ENCODE data around the gene CCDC47. TPM values are rescaled to one million over a fixed set of nuclear protein-coding genes. Genes with fewer than 3 reads are reported as not detected.

The CCDC47 gene
- total RNA-seq, 1 experiment from 2014 or later: 117 TPM

- H2AFZ ChIP-seq (ENCODE audit: low read depth, low read length, poor library complexity, severe bottlenecking): no peak overlapping the region
- peaks cover 98% of the 10 kb centered on the region for H3K79me2 ChIP-seq (ENCODE audit: insufficient read depth, low read length)
- H3K9me2 ChIP-seq (ENCODE audit: insufficient read depth): no peaks in the 10 kb centered on the region
- no peak for TF ChIP-seq CEBPB (IDR thresholded peaks at IDR 0.05; ENCODE audit: low read depth)
- TF ChIP-seq EZH2phosphoT487 (IDR thresholded peaks at IDR 0.05; ENCODE audit: borderline replicate concordance): no peak
- TF ChIP-seq, protein P1, sequence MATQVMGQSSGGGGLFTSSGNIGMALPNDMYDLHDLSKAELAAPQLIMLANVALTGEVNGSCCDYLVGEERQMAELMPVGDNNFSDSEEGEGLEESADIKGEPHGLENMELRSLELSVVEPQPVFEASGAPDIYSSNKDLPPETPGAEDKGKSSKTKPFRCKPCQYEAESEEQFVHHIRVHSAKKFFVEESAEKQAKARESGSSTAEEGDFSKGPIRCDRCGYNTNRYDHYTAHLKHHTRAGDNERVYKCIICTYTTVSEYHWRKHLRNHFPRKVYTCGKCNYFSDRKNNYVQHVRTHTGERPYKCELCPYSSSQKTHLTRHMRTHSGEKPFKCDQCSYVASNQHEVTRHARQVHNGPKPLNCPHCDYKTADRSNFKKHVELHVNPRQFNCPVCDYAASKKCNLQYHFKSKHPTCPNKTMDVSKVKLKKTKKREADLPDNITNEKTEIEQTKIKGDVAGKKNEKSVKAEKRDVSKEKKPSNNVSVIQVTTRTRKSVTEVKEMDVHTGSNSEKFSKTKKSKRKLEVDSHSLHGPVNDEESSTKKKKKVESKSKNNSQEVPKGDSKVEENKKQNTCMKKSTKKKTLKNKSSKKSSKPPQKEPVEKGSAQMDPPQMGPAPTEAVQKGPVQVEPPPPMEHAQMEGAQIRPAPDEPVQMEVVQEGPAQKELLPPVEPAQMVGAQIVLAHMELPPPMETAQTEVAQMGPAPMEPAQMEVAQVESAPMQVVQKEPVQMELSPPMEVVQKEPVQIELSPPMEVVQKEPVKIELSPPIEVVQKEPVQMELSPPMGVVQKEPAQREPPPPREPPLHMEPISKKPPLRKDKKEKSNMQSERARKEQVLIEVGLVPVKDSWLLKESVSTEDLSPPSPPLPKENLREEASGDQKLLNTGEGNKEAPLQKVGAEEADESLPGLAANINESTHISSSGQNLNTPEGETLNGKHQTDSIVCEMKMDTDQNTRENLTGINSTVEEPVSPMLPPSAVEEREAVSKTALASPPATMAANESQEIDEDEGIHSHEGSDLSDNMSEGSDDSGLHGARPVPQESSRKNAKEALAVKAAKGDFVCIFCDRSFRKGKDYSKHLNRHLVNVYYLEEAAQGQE (IDR thresholded peaks at IDR 0.05; ENCODE audit: low read depth): no peak
- no peak for TF ChIP-seq CBX3 (IDR thresholded peaks at IDR 0.05; ENCODE audit: low read depth)
- TF ChIP-seq CTCF (IDR thresholded peaks at IDR 0.05 in 2 of 3, conservative IDR thresholded peaks at IDR 0.05 in 1 of 3; ENCODE audit: borderline replicate concordance in 1 of 3, insufficient read depth in 1 of 3, low read depth in 2 of 3, low read length in 2 of 3): no peak
- TF ChIP-seq FOSL1 (IDR thresholded peaks at IDR 0.05; ENCODE audit: low read depth): no peak
- TF ChIP-seq, protein P2, sequence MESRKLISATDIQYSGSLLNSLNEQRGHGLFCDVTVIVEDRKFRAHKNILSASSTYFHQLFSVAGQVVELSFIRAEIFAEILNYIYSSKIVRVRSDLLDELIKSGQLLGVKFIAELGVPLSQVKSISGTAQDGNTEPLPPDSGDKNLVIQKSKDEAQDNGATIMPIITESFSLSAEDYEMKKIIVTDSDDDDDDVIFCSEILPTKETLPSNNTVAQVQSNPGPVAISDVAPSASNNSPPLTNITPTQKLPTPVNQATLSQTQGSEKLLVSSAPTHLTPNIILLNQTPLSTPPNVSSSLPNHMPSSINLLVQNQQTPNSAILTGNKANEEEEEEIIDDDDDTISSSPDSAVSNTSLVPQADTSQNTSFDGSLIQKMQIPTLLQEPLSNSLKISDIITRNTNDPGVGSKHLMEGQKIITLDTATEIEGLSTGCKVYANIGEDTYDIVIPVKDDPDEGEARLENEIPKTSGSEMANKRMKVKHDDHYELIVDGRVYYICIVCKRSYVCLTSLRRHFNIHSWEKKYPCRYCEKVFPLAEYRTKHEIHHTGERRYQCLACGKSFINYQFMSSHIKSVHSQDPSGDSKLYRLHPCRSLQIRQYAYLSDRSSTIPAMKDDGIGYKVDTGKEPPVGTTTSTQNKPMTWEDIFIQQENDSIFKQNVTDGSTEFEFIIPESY (IDR thresholded peaks at IDR 0.05; ENCODE audit: extremely low read depth, insufficient replicate concordance, low read length): no peak
- no peak for TF ChIP-seq POLR2AphosphoS5 (IDR thresholded peaks at IDR 0.05; ENCODE audit: low read depth, low read length)
- no peak for TF ChIP-seq POLR2A (IDR thresholded peaks at IDR 0.05; ENCODE audit: borderline replicate concordance, extremely low read depth, insufficient read depth, insufficient read length)
- no peak for TF ChIP-seq SP1 (IDR thresholded peaks at IDR 0.05; ENCODE audit: low read depth)
- TF ChIP-seq TCF7L2 (IDR thresholded peaks at IDR 0.05; ENCODE audit: borderline replicate concordance, extremely low read depth, insufficient read depth, insufficient read length): no peak
- TF ChIP-seq RAD21 (IDR thresholded peaks at IDR 0.05; ENCODE audit: low read depth): no peak
- TF ChIP-seq ELF1 (IDR thresholded peaks at IDR 0.05; ENCODE audit: borderline replicate concordance, low read depth): no peak
- TF ChIP-seq ZFX (IDR thresholded peaks at IDR 0.05): no peak
- TF ChIP-seq, protein P3, sequence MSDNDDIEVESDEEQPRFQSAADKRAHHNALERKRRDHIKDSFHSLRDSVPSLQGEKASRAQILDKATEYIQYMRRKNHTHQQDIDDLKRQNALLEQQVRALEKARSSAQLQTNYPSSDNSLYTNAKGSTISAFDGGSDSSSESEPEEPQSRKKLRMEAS (IDR thresholded peaks at IDR 0.05): no peak
- TF ChIP-seq ZNF274 (IDR thresholded peaks at IDR 0.05; ENCODE audit: low read depth, low read length): no peak
- no peak for TF ChIP-seq EGR1 (IDR thresholded peaks at IDR 0.05; ENCODE audit: low read depth)
- H3K9ac ChIP-seq (ENCODE audit: low read length): no peak overlapping the region
- H4K20me1 ChIP-seq (ENCODE audit: insufficient read depth): peaks cover 11% of the 10 kb centered on the region; the same call in 1 of the 2 replicates
- intact Hi-C loops (cut with micrococcal nuclease): no loop called here
- H3K27ac ChIP-seq (ENCODE audit: low read depth, low read length): no peak overlapping the region
- peaks cover 76 to 78% of the 10 kb centered on the region in 2 experiments for H3K36me3 ChIP-seq (ENCODE audit: control insufficient read depth in 1 of 2, insufficient read depth in 2 of 2, low read length in 2 of 2)
- CTCF ChIA-PET: no interaction called here
- no peaks in the 10 kb centered on the region for H3K9me3 ChIP-seq (ENCODE audit: control insufficient read depth in 1 of 2, insufficient read depth in 1 of 2, low read depth in 1 of 2, low read length in 2 of 2)
- H3K4me1 ChIP-seq (ENCODE audit: control insufficient read depth in 1 of 2, insufficient read depth in 2 of 2, low read length in 2 of 2): peaks cover under 1 to 7% of the 10 kb centered on the region in 2 experiments; a peak in 3 of 4 replicates
- BruUV-seq (replicated peaks): no TSS peak
- RAD21 ChIA-PET (ENCODE audit: low non-redundant PET in 1 of 2, low total read pairs in 2 of 2, uncharacterized antibody in 2 of 2, unreplicated experiment in 2 of 2): no interaction called here
- H3K4me2 ChIP-seq (ENCODE audit: low read length): no peak overlapping the region
- H3K4me3 ChIP-seq (replicated peaks in 1 of 2; ENCODE audit: low read depth in 1 of 2, low read length in 2 of 2): no peak overlapping the region
- no peaks in the 10 kb centered on the region for H3K27me3 ChIP-seq (ENCODE audit: insufficient read depth, low read length)
- DNase-seq (ENCODE audit: low read depth, low spot score) (no peak), ATAC-seq (no peak)
- POLR2A ChIA-PET: interaction anchor here (1.1 kb wide), 1 partner anchor 50 kb away, joined by 3 read pairs; no protein-coding TSS in a partner anchor
These were observed 18.8 kb upstream of the CCDC47 start for GRCh38 chr17:63792055-63792729.
